ENCODE data around the gene ZNF615.
"Not testable (repeated sequence)": the region's sequence is repeated elsewhere in the genome, so short reads cannot be mapped to it uniquely, and the experiment has no call there.

The ZNF615 gene

DNA sequence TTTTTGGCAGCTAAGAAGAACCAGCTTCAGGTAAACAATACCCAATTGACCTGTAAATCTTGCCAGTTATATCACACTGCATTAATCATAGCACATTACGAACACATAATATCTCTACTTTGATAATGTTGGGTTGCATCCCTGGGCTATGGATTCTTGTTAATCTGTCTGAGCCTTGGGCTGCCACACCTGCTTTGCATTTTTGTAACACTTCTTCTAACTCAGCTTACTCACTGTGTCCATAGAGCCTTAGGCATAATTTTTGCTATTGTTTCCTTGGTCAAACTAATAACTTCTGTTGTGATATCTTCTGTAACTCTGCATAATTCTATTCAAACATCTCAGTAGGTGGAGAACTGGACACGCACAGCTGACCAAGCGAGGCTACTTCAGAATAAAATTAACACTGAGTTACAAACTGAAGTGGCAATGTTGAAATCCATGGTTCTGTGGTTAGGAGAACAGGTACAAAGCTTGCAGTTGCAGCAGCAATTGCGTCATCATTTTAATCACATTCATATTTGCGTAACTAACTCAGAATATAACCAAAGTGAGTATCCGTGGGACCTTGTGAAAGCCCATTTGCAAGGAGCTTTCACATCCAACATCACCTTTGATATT is 27.8 kb downstream of the ZNF615 start:
- DNase-seq: no peak

DNA sequence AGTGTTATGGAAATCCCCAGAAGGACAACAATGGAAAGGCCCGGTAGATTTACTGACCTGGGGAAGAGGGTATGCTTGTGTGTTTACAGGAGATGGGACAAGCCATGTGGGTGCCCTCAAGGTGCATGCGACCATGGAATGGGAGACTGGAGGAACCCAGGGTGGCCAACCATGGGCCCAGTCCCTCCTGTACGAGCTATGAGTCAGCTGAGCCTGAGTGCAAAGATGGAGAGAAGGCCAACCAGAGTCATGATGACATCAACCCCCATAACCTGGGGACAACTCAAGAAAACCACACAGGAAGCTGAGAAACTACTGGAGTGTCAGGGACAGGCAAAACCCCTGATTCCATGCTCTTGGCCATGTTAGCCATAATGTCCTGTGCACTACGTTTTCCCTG is 29.1 kb downstream of the ZNF615 start:
- no peak for DNase-seq

DNA sequence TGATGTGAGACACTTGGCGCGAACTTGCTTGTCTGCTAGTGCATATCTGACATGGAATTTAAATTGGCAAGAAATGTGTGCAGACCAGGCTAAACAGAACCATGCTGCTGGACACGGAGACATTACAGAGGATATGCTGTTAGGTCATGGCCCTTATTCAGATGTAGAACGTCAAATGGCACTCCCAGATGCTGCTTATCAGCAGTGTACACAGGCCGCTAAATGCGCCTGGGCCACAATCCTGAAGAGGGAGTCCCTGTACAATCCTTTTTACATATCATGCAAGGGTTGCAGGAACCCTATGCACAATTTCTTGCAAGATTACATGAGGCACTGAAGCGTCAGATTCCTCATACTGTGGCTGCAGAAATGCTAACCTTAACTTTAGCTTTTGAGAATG is 30.7 kb downstream of the ZNF615 start:
- DNase-seq: no peak

DNA sequence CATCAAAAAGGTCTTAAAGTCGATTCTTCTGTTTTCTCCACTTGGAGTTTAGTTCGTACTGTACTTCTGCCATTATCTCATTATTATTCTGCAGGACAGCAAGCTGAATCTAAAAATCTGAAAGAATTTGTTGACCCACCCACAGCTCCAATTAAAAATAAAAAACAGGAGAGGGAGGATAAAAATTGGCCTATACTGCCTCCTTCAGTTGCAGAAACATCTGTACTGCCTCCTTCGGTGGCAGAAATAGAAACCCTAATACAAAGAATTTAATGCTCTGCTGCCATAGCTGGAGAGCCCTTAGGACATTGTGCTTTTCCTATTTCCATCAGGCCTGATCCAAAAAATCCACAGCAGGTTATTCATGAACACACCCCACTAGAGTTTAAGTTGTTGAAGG is 31.2 kb downstream of the ZNF615 start:
- DNase-seq: no peak

DNA sequence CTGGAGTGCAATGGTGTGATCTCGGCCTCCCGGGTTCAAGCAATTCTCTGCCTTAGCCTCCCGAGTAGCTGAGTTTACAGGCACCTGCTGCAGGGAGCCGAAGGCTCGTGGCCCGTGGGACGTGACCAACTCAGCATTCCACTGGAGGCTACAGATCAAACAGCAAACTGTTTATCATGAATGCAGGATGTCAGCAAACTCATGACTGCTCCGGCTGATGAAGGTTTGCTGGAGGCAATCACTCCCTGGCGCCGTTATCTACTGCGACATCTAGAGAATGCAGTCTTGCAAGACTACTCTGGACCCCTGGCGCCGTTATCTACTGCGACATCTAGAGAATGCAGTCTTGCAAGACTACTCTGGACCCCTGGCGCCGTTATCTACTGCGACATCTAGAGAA is 32.2 kb downstream of the ZNF615 start:
- DNase-seq: not testable (repeated sequence)

DNA sequence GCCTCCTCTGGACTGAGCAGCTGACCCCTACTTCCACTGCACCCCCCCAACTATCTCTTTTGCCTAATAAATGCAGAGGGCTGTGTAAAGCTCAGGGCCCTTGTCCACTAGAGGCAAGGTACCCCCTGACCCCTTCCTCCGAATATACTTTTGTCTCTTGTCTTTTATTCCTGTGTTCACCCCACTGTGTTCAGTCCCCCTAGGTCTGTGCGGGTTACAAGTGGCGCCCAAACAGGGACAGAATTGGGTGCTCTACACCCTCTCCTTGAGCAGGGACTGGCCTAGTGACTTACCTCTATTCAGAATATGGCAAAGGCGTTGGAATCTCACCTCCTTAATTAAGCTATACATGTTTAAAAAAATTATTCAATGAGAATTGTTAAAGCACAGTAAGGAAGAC is 36.4 kb downstream of the ZNF615 start:
- DNase-seq: peak; percentile 8

DNA sequence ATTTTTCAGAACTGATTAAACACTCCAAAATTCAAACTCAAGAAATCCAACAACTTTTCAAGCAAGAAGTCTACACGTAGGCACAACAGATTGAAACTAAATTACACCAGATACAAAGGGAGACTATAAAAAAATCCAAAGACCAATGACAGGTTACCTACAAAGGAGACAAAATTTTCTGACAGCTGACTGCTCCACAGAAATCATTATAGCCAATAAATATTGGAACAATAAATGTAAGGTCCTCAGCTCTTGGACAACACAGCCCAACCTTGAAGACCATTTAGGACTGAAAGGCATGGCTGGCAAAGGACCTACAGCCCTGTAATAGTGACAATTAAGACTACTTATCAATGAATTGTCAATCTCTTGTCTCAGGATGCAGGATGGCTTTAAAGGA is 37.3 kb downstream of the ZNF615 start:
- no peak for DNase-seq

DNA sequence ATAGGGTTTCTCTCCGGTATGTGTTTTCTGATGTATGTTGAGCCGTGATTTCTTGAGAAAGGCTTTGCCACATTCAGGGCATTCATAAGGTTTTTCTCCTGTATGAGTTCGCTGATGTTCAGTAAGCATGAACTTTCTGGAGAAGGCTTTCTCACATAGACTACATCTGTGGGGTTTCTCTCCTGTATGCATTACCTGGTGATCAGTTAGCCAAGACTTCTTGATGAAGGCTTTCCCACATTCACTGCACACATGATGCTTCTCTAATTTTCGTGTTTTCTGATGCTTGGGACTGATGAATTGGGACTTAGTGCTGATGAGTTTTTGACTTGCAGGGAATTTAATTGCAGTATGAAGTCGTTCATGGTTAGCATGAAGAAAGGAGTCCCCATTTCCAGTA is 42.4 kb downstream of the ZNF615 start:
- no peak for DNase-seq

DNA sequence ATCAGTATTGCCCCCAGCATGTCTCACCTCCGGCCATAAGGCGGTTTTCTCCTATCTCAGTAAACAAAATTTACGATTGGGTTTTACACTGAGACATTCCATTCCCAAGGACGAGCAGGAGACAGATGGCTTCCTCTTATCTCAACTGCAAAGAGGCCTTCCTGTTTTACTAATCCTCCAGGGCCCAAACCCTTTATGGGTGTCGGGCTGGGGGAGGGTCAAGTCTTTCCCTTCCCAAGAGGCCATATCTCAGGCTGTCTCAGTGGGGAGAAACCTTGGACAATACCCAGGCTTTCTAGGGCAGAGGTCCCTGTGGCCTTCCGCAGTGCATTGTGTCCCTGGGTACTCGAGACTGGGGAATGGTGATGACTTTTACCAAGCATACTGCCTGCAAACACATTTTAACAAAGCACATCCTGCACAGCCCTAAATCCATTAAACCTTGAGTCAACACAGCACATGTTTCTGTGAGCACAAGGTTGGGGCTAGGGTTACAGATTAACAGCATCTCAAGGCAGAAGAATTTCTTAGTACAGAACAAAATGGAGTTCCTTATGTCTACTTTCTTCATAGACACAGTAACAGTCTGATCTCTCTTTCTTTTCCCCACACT is 47.3 kb downstream of the ZNF615 start:
- DNase-seq: not testable (repeated sequence)

DNA sequence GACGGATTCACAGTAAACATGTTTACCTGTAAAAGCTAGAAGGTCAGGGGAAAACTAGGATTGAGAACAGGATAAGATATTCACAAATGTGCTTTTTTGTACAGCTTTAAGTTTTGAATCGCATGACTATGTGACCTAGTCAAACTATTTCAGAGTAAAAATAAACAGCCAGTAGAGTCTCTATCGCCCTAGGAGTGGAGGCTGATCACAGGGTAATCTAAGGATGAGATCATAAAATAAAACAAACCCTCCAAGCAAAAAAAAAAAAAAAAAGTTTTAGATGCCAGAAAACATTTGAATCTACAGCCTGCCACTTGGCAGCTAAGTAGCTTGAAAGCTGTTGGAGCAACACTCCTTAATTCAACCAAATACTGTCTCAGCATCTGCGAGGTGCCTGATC is 48.2 kb downstream of the ZNF615 start:
- no peak for DNase-seq

DNA sequence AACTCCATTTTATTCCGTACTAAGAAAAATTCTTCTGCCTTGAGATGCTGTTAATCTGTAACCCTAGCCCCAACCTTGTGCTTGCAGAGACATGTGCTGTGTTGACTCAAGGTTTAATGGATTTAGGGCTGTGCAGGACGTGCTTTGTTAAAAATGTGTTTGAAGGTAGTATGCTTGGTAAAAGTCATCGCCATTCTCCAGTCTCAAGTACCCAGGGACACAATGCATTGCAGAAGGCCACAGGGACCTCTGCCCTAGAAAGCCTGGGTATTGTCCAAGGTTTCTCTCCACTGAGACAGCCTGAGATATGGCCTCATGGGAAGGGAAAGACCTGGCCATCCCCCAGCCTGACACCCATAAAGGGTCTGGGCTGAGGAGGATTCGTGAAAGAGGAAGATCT is 50.2 kb downstream of the ZNF615 start:
- DNase-seq: not testable (repeated sequence)

DNA sequence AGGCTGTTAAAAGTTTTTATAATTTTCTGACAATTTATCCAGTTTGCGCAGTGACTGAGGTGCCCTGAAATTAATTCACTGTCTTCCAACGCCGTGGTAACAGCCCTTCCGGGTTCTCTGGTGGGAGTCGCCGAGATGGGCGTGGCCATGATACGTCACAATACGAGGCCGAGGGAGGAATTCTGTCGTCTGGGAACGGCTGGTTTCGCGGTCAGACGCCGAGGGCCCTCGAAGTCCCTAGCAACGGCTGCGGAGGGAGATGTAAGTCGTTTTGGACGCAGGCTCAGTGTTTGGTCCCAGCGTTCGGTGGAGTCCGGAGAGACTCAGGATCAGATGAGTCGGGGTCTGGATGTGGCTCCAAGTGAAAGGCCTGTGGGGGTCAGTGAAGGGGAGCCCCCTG is 59.0 kb downstream of the ZNF615 start:
- DNase-seq: no peak

DNA sequence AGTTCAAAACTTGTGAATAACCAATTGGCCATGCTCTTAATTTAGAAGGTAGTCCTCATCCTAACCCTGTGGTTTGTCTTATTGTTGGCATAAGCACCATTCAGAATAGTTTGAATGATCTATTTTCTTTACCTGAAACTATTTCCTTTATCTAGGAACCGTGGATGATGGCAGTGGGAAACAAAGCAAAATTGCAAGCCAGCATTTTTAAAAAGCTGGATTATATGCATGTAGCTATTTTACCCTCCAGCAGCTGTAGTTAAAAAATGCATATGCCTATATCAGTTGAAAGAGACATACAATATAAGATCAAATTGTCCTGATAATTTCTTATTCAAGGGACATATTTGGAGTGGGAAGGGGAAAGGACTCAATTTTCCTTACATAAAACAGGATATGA is 61.4 kb downstream of the ZNF615 start:
- no peak for DNase-seq

DNA sequence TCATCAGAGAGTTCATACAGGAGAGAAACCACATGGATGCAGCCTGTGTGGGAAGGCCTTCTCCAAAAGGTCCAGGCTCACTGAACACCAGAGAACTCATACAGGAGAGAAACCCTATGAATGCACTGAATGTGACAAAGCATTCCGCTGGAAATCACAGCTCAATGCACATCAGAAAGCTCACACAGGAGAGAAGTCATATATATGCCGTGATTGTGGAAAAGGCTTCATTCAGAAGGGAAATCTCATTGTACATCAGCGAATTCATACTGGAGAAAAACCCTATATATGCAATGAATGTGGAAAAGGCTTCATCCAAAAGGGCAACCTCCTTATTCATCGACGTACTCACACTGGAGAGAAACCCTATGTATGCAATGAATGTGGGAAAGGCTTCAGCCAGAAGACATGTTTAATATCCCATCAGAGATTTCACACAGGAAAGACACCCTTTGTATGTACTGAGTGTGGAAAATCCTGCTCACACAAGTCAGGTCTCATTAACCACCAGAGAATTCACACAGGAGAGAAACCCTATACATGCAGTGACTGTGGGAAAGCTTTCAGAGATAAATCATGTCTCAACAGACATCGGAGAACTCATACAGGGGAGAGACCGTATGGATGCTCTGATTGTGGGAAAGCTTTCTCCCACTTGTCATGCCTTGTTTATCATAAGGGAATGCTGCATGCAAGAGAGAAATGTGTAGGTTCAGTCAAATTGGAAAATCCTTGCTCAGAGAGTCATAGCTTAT is 63.0 kb downstream of the ZNF615 start:
- DNase-seq: no peak

Measured in stimulated activated CD4-positive, alpha-beta T cell treated with anti-CD3 and anti-CD28 coated beads, Interleukin-15, amount 100 ng/mL, for 24 hours (primary cell).